Astrocyte (in vitro differentiated cells and primary cell): ENCODE data around the gene CLEC2D.

ENCODE experiments used
- EZH2 ChIP-seq: IDR thresholded peaks from 2 replicates; pipeline ENCODE4 v1.6.1; 2012; ENCODE audit warnings: mild to moderate bottlenecking, low read length, inconsistent platforms; ENCODE audit not compliant: insufficient read depth
- TF ChIP-seq, protein P1 (sequence below): IDR thresholded peaks from 2 replicates; pipeline ENCODE4 v1.5.1; 2011; ENCODE audit warnings: low read depth, mild to moderate bottlenecking, inconsistent platforms, low read length, moderate library complexity; ENCODE audit not compliant: insufficient read depth

DNA sequence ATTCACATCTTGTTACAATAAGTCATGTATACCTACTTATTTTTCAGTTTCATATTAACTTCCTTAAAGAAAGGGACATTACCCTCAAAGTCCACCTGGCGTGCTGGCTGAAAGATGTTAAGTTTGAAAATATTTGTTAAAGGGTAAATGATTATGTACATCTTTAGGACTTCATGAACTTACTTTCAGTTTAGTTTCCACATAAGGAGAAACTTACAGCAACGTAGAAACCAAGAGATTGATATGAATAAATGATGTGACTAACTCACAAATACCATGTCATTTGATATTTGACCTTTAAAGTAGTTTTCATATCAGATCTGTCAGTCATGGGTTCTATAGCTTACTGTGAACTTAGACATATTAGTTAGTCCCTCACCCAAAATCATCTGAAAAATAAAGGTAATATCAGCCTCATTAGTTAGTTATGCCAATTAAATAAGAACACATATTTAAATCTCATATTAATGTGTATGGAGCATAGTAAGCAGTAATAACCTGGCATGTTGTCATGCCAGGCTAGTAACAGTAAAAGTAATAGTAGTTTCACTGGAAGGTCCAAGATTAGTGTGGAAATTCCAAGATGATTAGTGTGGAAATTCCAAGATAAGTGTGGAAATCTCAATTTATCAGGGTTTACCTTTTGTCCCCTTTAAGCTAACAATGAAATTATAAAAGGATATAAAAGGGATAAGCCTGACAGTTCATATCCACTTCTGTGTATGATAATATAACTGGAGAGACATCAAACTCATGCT lies 1.9 kb upstream of the CLEC2D start:
- TF ChIP-seq EZH2: no peak
- TF ChIP-seq, protein P1, sequence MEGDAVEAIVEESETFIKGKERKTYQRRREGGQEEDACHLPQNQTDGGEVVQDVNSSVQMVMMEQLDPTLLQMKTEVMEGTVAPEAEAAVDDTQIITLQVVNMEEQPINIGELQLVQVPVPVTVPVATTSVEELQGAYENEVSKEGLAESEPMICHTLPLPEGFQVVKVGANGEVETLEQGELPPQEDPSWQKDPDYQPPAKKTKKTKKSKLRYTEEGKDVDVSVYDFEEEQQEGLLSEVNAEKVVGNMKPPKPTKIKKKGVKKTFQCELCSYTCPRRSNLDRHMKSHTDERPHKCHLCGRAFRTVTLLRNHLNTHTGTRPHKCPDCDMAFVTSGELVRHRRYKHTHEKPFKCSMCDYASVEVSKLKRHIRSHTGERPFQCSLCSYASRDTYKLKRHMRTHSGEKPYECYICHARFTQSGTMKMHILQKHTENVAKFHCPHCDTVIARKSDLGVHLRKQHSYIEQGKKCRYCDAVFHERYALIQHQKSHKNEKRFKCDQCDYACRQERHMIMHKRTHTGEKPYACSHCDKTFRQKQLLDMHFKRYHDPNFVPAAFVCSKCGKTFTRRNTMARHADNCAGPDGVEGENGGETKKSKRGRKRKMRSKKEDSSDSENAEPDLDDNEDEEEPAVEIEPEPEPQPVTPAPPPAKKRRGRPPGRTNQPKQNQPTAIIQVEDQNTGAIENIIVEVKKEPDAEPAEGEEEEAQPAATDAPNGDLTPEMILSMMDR: no peak
